HG02798 (cell line): ENCODE measurements around the gene TPM3.
"Not testable (repeated sequence)": the region's sequence is repeated elsewhere in the genome, so short reads cannot be mapped to it uniquely, and the experiment has no call there.

ENCODE experiments used
- ATAC-seq: cut with Tn5 transposase; IDR thresholded peaks from one replicate; pipeline ENCODE4 v1.9.1; 2021; ENCODE audit warnings: mild to moderate bottlenecking; ENCODE audit not compliant: unreplicated experiment, poor library complexity

The TPM3 gene

GRCh38 chr1:154171223-154171583, 20.7 kb downstream of the TPM3 start:
- ATAC-seq, result no peak

DNA sequence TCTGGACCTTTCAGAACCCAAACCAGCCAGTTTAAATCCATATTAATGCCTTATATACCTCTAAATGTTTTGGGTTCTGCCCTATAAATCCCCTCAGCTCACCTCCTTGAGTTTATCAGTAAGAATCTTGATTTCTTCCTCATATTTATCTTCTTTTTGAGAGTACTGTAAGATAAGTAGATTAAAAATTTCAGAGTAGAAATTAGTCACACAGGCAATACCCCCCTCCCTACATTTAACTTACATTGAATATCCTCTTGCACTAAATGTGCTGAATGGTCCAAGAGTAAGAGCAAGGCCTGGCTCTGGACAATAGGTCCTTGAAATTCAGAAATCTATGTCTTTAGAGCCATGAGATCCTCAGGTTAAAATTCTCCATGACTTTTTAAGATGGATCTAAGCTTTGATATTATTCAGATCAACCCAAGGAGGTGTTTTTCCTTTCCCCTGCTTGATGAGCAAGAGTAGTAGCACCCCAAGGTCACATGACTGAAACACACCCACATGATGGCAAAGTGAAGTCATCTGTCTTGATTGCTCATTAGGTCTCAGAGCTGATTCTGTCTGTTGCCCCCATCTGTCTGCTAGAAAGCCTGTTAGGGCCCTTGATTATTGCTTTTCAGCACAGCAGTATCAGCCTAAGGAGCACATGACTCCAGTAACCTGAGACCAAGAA, 21.2 kb downstream of the TPM3 start:
- ATAC-seq, result no peak

- ATAC-seq, result no peak
Measured at GRCh38 chr1:154167461-154167860, 24.4 kb downstream of the TPM3 start.

- ATAC-seq, result no peak
Measured at GRCh38 chr1:154166207-154166606, 25.7 kb downstream of the TPM3 start.

- ATAC-seq, result no peak
Measured at GRCh38 chr1:154159554-154159953, 32.3 kb downstream of the TPM3 start.

- ATAC-seq, result peak; percentile 44
Measured at GRCh38 chr1:154158307-154159125, 33.4 kb downstream of the TPM3 start.

GRCh38 chr1:154157520-154158306, 34.2 kb downstream of the TPM3 start:
- peak; percentile 88 for ATAC-seq

GRCh38 chr1:154155251-154155650, 36.6 kb downstream of the TPM3 start:
- ATAC-seq, result no peak

DNA sequence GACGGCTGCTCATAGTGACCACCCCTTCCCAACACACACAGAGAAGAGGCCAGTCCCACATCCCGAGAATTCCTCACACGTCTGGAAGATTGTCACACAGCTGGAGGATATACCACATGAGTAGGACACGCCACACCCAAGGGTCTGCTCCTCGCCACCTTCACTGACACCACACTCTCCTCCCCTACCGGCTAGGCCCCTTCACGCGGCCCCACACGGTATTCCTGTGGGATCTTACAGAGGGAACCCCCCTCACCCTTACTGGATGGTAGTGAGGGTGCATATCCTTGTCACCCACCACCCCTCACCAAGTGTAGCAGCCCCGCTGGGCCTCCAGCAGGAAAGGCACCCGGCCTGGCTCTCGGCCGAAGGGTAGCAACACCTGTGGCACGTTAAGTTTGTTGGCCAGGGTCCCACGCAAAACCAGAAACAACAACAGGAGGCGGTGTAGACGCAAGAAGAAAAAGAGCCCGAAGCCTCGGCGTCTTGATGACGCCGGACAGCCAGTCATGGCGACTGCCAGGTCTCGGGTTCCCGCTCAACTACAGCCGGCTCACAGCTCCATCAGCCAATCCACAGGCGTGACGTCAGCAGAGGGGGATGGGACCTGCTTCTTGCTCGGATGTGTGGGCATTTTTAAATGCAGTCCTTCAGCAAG, 37.2 kb downstream of the TPM3 start, which contains the start of gene NUP210L:
TSS of gene NUP210L (minus strand) at position 540 of the 658 bp plus-strand sequence.
- ATAC-seq, result no peak

DNA sequence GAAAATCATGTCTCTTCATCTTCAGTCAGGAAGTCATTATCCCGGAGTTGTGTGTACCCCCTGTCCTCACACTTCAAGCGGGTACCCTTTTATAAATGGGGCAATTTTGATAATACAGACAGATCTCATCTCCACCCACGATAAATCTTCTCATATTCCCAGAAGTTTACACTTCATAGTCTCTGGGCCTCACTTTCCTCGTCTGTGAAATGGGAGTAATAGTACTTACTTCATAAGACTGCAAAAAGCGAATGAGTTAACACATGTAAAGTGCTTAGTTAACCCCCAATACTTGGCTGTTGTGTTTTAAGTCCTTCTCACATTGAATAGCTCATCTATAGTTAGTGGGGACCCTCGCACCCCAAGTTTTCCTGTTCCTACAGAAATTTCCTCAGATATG, 37.8 kb downstream of the TPM3 start:
- ATAC-seq, result no peak

- ATAC-seq, result no peak
Measured at GRCh38 chr1:154151311-154151710, 40.6 kb downstream of the TPM3 start.

- ATAC-seq, result no peak
Measured at GRCh38 chr1:154148807-154149206, 43.1 kb downstream of the TPM3 start.

- not testable (repeated sequence) for ATAC-seq
Measured at GRCh38 chr1:154147505-154147904, 44.4 kb downstream of the TPM3 start.

DNA sequence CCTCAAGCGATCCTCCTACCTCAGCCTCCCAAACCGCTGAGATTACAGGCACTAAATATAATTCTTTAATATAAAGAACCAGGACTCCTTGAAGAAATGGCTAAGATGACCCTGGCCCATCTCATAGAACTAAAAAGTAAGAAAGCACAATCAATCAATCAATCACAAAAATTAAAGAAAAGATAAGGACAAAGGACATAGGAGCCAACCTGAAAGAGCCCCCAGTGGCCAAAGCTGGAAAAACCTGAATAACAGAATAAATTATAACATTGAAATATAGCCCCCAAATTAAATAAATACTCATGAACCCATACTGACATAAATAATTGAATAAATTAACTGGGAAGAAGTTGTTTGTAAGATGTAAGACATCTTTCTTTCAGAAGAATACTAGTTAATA, 45.9 kb downstream of the TPM3 start:
- no peak for ATAC-seq

- ATAC-seq, result no peak
Measured at GRCh38 chr1:154142358-154142757, 49.5 kb downstream of the TPM3 start.

- no peak for ATAC-seq
Measured at GRCh38 chr1:154141240-154141639, 50.7 kb downstream of the TPM3 start.

DNA sequence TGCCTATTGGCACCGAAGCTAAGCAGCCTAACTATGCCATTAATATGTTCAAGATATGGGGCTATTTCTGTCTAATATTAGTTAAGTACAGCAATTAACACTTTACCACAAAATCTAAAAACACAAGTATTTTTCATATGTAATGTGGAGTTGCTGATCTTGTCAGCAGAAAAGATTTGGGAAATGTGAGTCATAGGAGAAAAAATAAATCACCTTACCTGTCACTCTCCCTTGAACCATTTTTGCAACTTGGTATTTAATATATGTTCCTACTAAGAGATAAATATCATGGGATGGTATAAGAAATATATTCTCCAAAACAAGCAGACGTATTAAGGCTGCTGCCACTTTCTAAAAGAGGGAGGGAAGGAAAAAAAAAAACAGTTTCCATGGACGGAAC, 54.0 kb downstream of the TPM3 start:
- ATAC-seq, result no peak

- ATAC-seq, result no peak
Measured at GRCh38 chr1:154133256-154133655, 58.6 kb downstream of the TPM3 start.

- ATAC-seq, result no peak
Measured at GRCh38 chr1:154129391-154129970, 62.4 kb downstream of the TPM3 start.

- ATAC-seq, result not testable (repeated sequence)
Measured at GRCh38 chr1:154123205-154123604, 68.7 kb downstream of the TPM3 start.
